ENCODE results near the gene LGALS14. TPM values are rescaled to one million over a fixed set of nuclear protein-coding genes. Genes with fewer than 3 reads are reported as not detected.
"Not testable (repeated sequence)": the region's sequence is repeated elsewhere in the genome, so short reads cannot be mapped to it uniquely, and the experiment has no call there.

Gene LGALS14
- total and polyA plus RNA-seq, 3 donors from 2014 or later, result not detected

DNA sequence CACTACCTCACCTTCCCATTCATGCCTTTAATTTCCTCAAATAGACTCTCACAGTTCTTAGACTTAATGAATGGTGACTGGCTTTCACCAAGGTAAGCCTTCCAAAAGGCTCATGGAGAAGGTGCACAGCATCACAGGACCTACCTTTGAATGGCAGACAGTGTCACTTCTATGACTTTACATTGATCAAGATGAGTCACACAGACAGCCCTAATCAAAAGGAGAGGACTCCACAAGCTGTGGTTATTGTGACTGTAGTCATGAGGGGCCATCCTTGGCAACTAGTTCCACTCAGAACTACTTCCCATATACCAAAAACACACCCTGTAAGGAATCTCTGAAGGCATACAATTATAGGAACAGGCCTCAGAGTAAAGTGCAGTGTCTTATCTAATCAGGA lies 42.7 kb upstream of the LGALS14 start:
- Histone ChIP-seq H3K9me3 (no peaks in the 10 kb centered on the region), H3K27ac (no peak overlapping the region), H3K4me3 (no peak overlapping the region), H3K36me3 (ENCODE audit: low read depth, missing control alignments) (no peaks in the 10 kb centered on the region), H3K27me3 (no peaks in the 10 kb centered on the region), H3K4me1 (no peaks in the 10 kb centered on the region)
- TF ChIP-seq POLR2A (IDR thresholded peaks at IDR 0.05), result no peak
- TF ChIP-seq, protein P1, sequence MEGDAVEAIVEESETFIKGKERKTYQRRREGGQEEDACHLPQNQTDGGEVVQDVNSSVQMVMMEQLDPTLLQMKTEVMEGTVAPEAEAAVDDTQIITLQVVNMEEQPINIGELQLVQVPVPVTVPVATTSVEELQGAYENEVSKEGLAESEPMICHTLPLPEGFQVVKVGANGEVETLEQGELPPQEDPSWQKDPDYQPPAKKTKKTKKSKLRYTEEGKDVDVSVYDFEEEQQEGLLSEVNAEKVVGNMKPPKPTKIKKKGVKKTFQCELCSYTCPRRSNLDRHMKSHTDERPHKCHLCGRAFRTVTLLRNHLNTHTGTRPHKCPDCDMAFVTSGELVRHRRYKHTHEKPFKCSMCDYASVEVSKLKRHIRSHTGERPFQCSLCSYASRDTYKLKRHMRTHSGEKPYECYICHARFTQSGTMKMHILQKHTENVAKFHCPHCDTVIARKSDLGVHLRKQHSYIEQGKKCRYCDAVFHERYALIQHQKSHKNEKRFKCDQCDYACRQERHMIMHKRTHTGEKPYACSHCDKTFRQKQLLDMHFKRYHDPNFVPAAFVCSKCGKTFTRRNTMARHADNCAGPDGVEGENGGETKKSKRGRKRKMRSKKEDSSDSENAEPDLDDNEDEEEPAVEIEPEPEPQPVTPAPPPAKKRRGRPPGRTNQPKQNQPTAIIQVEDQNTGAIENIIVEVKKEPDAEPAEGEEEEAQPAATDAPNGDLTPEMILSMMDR (IDR thresholded peaks at IDR 0.05), result no peak
- intact Hi-C loops (cut with DNase I; ENCODE audit: low total_unique reads), result no loop called here
- no peak for DNase-seq

DNA sequence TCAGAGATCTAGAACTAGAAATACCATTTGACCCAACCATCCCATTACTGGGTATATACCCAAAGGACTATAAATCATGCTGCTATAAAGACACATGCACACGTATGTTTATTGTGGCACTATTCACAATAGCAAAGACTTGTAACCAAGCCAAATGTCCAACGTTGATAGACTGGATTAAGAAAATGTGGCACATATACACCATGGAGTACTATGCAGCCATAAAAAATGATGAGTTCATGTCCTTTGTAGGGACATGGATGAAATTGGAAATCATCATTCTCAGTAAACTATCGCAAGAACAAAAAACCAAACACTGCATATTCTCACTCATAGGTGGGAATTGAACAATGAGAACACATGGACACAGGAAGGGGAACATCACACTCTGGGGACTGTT lies 34.4 kb upstream of the LGALS14 start:
- H3K4me3 ChIP-seq; H3K4me1 ChIP-seq; intact Hi-C loops (cut with DNase I; ENCODE audit: low total_unique reads); H3K27me3 ChIP-seq; DNase-seq; H3K36me3 ChIP-seq (ENCODE audit: low read depth, missing control alignments); H3K9me3 ChIP-seq; H3K27ac ChIP-seq: not testable (repeated sequence)
- 88% methylated on average over 2 to 3 of the region's 3 CpGs for WGBS, 2 donors

DNA sequence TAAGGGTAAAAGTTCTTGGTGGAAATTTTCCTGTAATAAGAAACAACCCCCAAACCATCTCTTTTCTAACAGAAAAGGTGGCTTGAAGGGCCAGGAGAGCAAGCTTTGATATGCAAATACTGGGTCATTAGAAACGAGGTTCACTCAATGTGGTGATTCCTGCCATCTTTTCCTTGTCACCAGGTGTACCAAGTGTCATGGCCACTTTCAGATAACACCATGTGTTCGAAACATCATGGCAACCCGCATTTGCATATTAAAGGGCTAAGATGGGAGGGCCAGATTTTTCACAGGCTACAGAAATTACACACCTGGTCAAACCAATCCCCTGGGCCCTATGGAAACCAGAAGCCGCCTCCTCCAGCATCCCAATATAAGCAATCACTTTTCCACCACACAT lies 33.3 kb upstream of the LGALS14 start:
- Histone ChIP-seq H3K4me1 (no peaks in the 10 kb centered on the region), H3K4me3 (no peak overlapping the region), H3K27me3 (no peaks in the 10 kb centered on the region), H3K9me3 (no peaks in the 10 kb centered on the region), H3K36me3 (ENCODE audit: low read depth, missing control alignments) (no peaks in the 10 kb centered on the region), H3K27ac (no peak overlapping the region)
- TF ChIP-seq, protein P1 (IDR thresholded peaks at IDR 0.05), result no peak
- no peak for TF ChIP-seq POLR2A (IDR thresholded peaks at IDR 0.05)
- WGBS, 2 donors, result 48 to 49% methylated on average over 4 of the region's 4 CpGs
- no peak for DNase-seq
- intact Hi-C loops (cut with DNase I; ENCODE audit: low total_unique reads), result no loop called here

DNA sequence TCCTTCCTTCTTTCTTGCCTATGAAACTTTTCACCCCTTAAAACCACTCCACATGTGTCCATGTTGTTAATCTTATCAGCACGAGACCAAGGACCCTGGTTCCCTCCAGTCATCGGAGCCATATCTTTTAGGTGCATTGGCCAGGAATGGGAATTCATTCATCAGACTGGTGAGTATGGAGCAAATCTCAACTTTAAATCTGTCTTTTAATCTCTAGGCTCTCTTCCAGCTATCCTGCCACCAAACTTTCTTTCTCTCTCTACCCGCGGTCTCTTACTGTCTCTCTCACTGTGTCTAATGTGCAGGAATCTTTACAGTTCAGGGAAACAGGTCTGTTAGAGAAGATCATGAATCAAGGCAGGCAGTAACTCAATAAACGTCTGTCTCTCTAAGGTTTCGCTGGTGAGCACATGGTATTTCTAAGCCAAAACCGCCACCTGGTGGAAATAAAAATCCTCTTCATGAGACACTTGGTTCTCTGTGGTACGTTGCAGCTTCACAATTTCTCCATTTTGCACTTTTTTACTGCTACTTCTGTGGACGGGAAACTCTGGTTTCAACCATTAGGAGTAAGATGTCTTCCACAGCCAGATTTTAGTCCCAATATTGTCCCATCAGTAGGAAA lies 32.4 kb upstream of the LGALS14 start:
- Histone ChIP-seq H3K27ac (no peak overlapping the region), H3K27me3 (no peaks in the 10 kb centered on the region), H3K9me3 (no peaks in the 10 kb centered on the region), H3K36me3 (ENCODE audit: low read depth, missing control alignments) (no peaks in the 10 kb centered on the region), H3K4me3 (no peak overlapping the region), H3K4me1 (no peaks in the 10 kb centered on the region)
- intact Hi-C loops (cut with DNase I; ENCODE audit: low total_unique reads), result no loop called here
- WGBS, 2 donors, result 15 to 16% methylated on average over 9 of the region's 9 CpGs
- DNase-seq, result peak; percentile 53
- TF ChIP-seq POLR2A (IDR thresholded peaks at IDR 0.05), result no peak
- TF ChIP-seq, protein P1 (IDR thresholded peaks at IDR 0.05), result peak; percentile 10 to 59 (median 46)

DNA sequence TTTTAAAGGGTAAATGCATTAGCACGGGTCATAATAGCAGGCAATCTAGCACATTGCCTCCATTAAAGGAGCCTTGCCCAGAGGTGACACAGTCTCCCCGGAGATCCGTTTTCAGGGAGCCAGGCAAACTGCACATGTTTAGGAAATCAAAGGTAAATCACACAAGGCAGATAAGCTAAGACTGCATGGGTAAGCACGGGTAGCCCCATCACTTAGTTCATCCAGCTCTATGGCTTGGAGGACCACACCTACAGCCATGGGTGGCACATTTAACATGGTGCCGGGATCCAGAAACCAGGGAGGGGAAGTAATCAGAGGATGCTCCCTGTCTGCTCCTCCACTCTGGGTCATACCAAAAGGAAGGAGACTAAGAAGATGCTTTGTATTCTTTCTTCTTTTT lies 31.8 kb upstream of the LGALS14 start:
- intact Hi-C loops (cut with DNase I; ENCODE audit: low total_unique reads), result no loop called here
- Histone ChIP-seq H3K36me3 (ENCODE audit: low read depth, missing control alignments) (no peaks in the 10 kb centered on the region), H3K27me3 (no peaks in the 10 kb centered on the region), H3K9me3 (no peaks in the 10 kb centered on the region), H3K4me3 (no peak overlapping the region), H3K4me1 (no peaks in the 10 kb centered on the region), H3K27ac (no peak overlapping the region)
- DNase-seq, result no peak
- 67 to 73% methylated on average over 5 of the region's 5 CpGs for WGBS, 2 donors
- TF ChIP-seq, protein P1 (IDR thresholded peaks at IDR 0.05), result no peak
- TF ChIP-seq POLR2A (IDR thresholded peaks at IDR 0.05), result no peak

DNA sequence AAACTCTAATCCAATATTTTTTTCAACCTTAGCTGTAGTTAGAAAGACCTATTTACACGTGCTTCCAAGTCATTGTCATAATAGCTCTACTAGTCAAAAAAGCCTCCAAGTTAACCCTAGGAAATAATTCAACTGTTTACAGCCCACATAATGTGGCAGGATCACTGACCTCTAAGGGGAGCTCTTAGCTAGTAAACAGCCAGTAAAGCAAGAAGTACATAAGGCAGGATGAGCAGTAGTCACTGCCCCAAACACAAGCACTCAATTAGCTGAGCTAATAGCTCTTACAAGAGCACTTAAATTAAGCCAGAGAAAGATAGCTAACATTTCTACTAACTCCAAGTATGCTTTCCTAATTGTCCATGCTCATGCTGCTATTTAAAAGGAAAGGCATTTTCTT lies 30.4 kb upstream of the LGALS14 start:
- DNase-seq; H3K4me3 ChIP-seq; intact Hi-C loops (cut with DNase I; ENCODE audit: low total_unique reads); H3K9me3 ChIP-seq; H3K36me3 ChIP-seq (ENCODE audit: low read depth, missing control alignments); H3K27me3 ChIP-seq; H3K27ac ChIP-seq; H3K4me1 ChIP-seq: not testable (repeated sequence)
- 35 to 43% methylated on average over 1 of the region's 1 CpG for WGBS, 2 donors
